GM18505 (cell line): ENCODE results near the gene TTC9B.

Source experiments
- ATAC-seq: cut with Tn5 transposase; IDR thresholded peaks from one replicate; pipeline ENCODE4 v1.9.1; 2021; ENCODE audit not compliant: unreplicated experiment
- POLR2A ChIP-seq: IDR thresholded peaks from 4 replicates; pipeline ENCODE4 v1.6.1; 2011; ENCODE audit warnings: borderline replicate concordance; ENCODE audit not compliant: insufficient read depth, insufficient read length; ENCODE audit errors: extremely low read depth

Gene TTC9B

GRCh38 chr19:40217934-40218890, at the start of gene TTC9B:
TTC9B (minus strand) TSS chr19:40218384; CDS start chr19:40218381, 3 bp downstream.
- ATAC-seq: no peak

GRCh38 chr19:40267601-40267997, 49.4 kb upstream of the TTC9B start:
- no peak for ATAC-seq
- TF ChIP-seq POLR2A: no peak

More at GRCh38 chr19:40217934-40218890, at the start of gene TTC9B:
- TF ChIP-seq POLR2A: no peak

GRCh38 chr19:40266912-40267600, 48.9 kb upstream of the TTC9B start:
- no peak for ATAC-seq
- TF ChIP-seq POLR2A: no peak

GRCh38 chr19:40266119-40266518, 47.9 kb upstream of the TTC9B start:
- no peak for ATAC-seq

GRCh38 chr19:40265763-40266099, 47.5 kb upstream of the TTC9B start:
- ATAC-seq: no peak
- TF ChIP-seq POLR2A: no peak

More at GRCh38 chr19:40266119-40266518, 47.9 kb upstream of the TTC9B start:
- no peak for TF ChIP-seq POLR2A

GRCh38 chr19:40265055-40265762, 47.0 kb upstream of the TTC9B start:
- ATAC-seq: no peak
- TF ChIP-seq POLR2A: no peak

GRCh38 chr19:40264314-40265054, 46.3 kb upstream of the TTC9B start:
- no peak for TF ChIP-seq POLR2A
- no peak for ATAC-seq

- TF ChIP-seq POLR2A: peak; percentile 15
- ATAC-seq: no peak
These were observed 45.5 kb upstream of the TTC9B start for GRCh38 chr19:40263440-40264313.

GRCh38 chr19:40262422-40262821, 44.2 kb upstream of the TTC9B start:
- TF ChIP-seq POLR2A: no peak

GRCh38 chr19:40261631-40262030, 43.4 kb upstream of the TTC9B start:
- no peak for ATAC-seq
- no peak for TF ChIP-seq POLR2A

More at GRCh38 chr19:40262422-40262821, 44.2 kb upstream of the TTC9B start:
- no peak for ATAC-seq

GRCh38 chr19:40257096-40257517, 38.9 kb upstream of the TTC9B start:
- no peak for ATAC-seq
- TF ChIP-seq POLR2A: no peak

- no peak for ATAC-seq
- TF ChIP-seq POLR2A: no peak
These were observed 38.3 kb upstream of the TTC9B start for GRCh38 chr19:40256512-40256911.

GRCh38 chr19:40255619-40256166, 37.5 kb upstream of the TTC9B start:
- TF ChIP-seq POLR2A: no peak
- ATAC-seq: no peak
